H9 (cell line): ENCODE measurements around the gene ZDHHC16. TPM values are rescaled to one million over a fixed set of nuclear protein-coding genes. Genes with fewer than 3 reads are reported as not detected.

Experiments used
- DNase-seq: peaks from one replicate; pipeline ENCODE4 v3.0.0-alpha.2; 2017
- H2AFZ ChIP-seq: one replicate; pipeline ENCODE4 v1.6.1; 2013; ENCODE audit warnings: mild to moderate bottlenecking, low read length, control low read depth, moderate library complexity
- H2AK5ac ChIP-seq: 2 replicates; pipeline ENCODE4 v1.6.1; 2013; ENCODE audit warnings: low read length, control low read depth, mixed read lengths; ENCODE audit not compliant: insufficient read length
- H2BK120ac ChIP-seq: one replicate; pipeline ENCODE4 v1.6.1; 2013; ENCODE audit warnings: low read depth, mild to moderate bottlenecking, low read length, control low read depth, inconsistent platforms; ENCODE audit not compliant: poor library complexity, severe bottlenecking
- H2BK12ac ChIP-seq: 2 replicates; pipeline ENCODE4 v1.6.1; 2013; ENCODE audit warnings: low read length, control low read depth, mixed read lengths, low read depth; ENCODE audit not compliant: insufficient read length
- H2BK15ac ChIP-seq: 2 replicates; pipeline ENCODE4 v1.6.1; 2013; ENCODE audit warnings: low read depth, low read length, control low read depth
- H2BK20ac ChIP-seq: one replicate; pipeline ENCODE4 v1.6.1; 2013; ENCODE audit warnings: low read depth, mild to moderate bottlenecking, low read length, control low read depth, inconsistent platforms; ENCODE audit not compliant: poor library complexity, severe bottlenecking
- H2BK5ac ChIP-seq: 2 replicates; pipeline ENCODE4 v1.6.1; 2013; ENCODE audit warnings: low read length, control low read depth, mixed read lengths; ENCODE audit not compliant: insufficient read length
- H3K14ac ChIP-seq: 2 replicates; pipeline ENCODE4 v1.6.1; 2013; ENCODE audit warnings: low read length, control low read depth; ENCODE audit not compliant: insufficient read depth
- H3K18ac ChIP-seq: 2 replicates; pipeline ENCODE4 v1.6.1; 2013; ENCODE audit warnings: low read depth, mild to moderate bottlenecking, mixed read lengths, low read length, control low read depth; ENCODE audit not compliant: insufficient read length
- H3K23ac ChIP-seq: 2 replicates; pipeline ENCODE4 v1.6.1; 2013; ENCODE audit warnings: low read length, control low read depth, mixed read lengths, low read depth; ENCODE audit not compliant: insufficient read length
- H3K23me2 ChIP-seq: 2 replicates; pipeline ENCODE4 v1.6.1; 2013; ENCODE audit warnings: low read depth, mild to moderate bottlenecking, mixed read lengths, low read length, control low read depth; ENCODE audit not compliant: insufficient read length, poor library complexity, severe bottlenecking
- H3K27ac ChIP-seq: 2 replicates; pipeline ENCODE4 v1.5.1; 2013; ENCODE audit warnings: low read length, control low read depth, mixed read lengths, low read depth; ENCODE audit not compliant: insufficient read length
- H3K27me3 ChIP-seq: 2 replicates; pipeline ENCODE4 v1.6.1; 2013; ENCODE audit warnings: low read length, control low read depth, inconsistent platforms; ENCODE audit not compliant: insufficient read depth
- H3K4ac ChIP-seq: 2 replicates; pipeline ENCODE4 v1.6.1; 2013; ENCODE audit warnings: low read depth, mild to moderate bottlenecking, control low read depth, inconsistent platforms, low read length, moderate library complexity
- H3K4me1 ChIP-seq: 2 replicates; pipeline ENCODE4 v1.6.1; 2013; ENCODE audit warnings: low read length, control low read depth, inconsistent platforms; ENCODE audit not compliant: insufficient read depth
- H3K4me2 ChIP-seq: 2 replicates; pipeline ENCODE4 v1.6.1; 2013; ENCODE audit warnings: low read length, control low read depth, mixed read lengths; ENCODE audit not compliant: insufficient read length, insufficient read depth
- H3K56ac ChIP-seq: 2 replicates; pipeline ENCODE4 v1.6.1; 2013; ENCODE audit warnings: low read depth, mild to moderate bottlenecking, mixed read lengths, low read length, control low read depth; ENCODE audit not compliant: insufficient read length
- H3K79me1 ChIP-seq: 2 replicates; pipeline ENCODE4 v1.6.1; 2013; ENCODE audit warnings: low read depth, mild to moderate bottlenecking, moderate library complexity, low read length, control low read depth, inconsistent platforms; ENCODE audit not compliant: insufficient read depth, poor library complexity, severe bottlenecking
- H3K79me2 ChIP-seq: 2 replicates; pipeline ENCODE4 v1.6.1; 2013; ENCODE audit warnings: low read length, control low read depth, inconsistent platforms; ENCODE audit not compliant: insufficient read depth
- H3K9ac ChIP-seq: 2 replicates; pipeline ENCODE4 v1.6.1; 2013; ENCODE audit warnings: low read length, control low read depth, mixed read lengths; ENCODE audit not compliant: insufficient read length; ENCODE audit errors: extremely low read depth
- H3K9me3 ChIP-seq: one replicate; pipeline ENCODE4 v1.6.1; 2013; ENCODE audit warnings: low read depth, low read length, inconsistent platforms; ENCODE audit not compliant: control insufficient read depth
- H3T11ph ChIP-seq: one replicate; pipeline ENCODE4 v1.6.1; 2013; ENCODE audit warnings: mild to moderate bottlenecking, low read length, control low read depth, inconsistent platforms
- H4K20me1 ChIP-seq: one replicate; pipeline ENCODE4 v1.6.1; 2013; ENCODE audit not compliant: control insufficient read depth, insufficient read length, insufficient read depth
- H4K5ac ChIP-seq: 2 replicates; pipeline ENCODE4 v1.6.1; 2013; ENCODE audit warnings: low read depth, mild to moderate bottlenecking, mixed read lengths, low read length, control low read depth; ENCODE audit not compliant: insufficient read length
- H4K8ac ChIP-seq: replicated peaks from 2 replicates; pipeline ENCODE4 v1.6.1; 2013; ENCODE audit warnings: low read length, control low read depth, mixed read lengths, low read depth; ENCODE audit not compliant: insufficient read length
- H4K91ac ChIP-seq: 2 replicates; pipeline ENCODE4 v1.6.1; 2013; ENCODE audit warnings: low read depth, mild to moderate bottlenecking, moderate library complexity, mixed read lengths, low read length, control low read depth; ENCODE audit not compliant: insufficient read length
- H3K27ac Mint-ChIP-seq, 3 experiments: 2 replicates in 2 of 3; 3 replicates in 1 of 3; pipeline ENCODE4 v1.8.0; 2020 to 2021; ENCODE audit warnings: mixed read lengths in 3 of 3, mild to moderate bottlenecking in 1 of 3, moderate library complexity in 1 of 3
- H3K27me3 Mint-ChIP-seq: 2 replicates; pipeline ENCODE4 v1.8.0; 2021; ENCODE audit warnings: low read depth, mild to moderate bottlenecking, moderate library complexity, mixed read lengths
- H3K36me3 Mint-ChIP-seq, 3 experiments: 2 replicates in 2 of 3; 3 replicates in 1 of 3; pipeline ENCODE4 v1.8.0; 2020 to 2021; ENCODE audit warnings: low read depth in 3 of 3, mixed read lengths in 3 of 3; ENCODE audit not compliant: insufficient read depth in 1 of 3
- H3K4me1 Mint-ChIP-seq, 2 experiments: 2 replicates each; pipeline ENCODE4 v1.8.0; 2020; ENCODE audit warnings: mixed read lengths in 2 of 2
- H3K4me3 Mint-ChIP-seq, 2 experiments: 2 replicates in 1 of 2; 3 replicates in 1 of 2; pipeline ENCODE4 v1.8.0; 2020 to 2021; ENCODE audit warnings: mild to moderate bottlenecking in 2 of 2, mixed read lengths in 2 of 2, moderate library complexity in 1 of 2
- H3K9me3 Mint-ChIP-seq, 2 experiments: 2 replicates in 1 of 2; 3 replicates in 1 of 2; pipeline ENCODE4 v1.8.0; 2020; ENCODE audit warnings: mild to moderate bottlenecking in 2 of 2, mixed read lengths in 2 of 2, moderate library complexity in 1 of 2
- WGBS: extraction: QIAGEN DNeasy Blood & Tissue Kit; methylation state at CpG from one replicate; pipeline ENCODE4 v1.1.7; 2013; ENCODE audit warnings: missing lambda C conversion rate, low lambda C conversion rate, mixed read lengths; ENCODE audit not compliant: insufficient read length; ENCODE audit errors: extremely low coverage; 5-methylcytosine and 5-hydroxymethylcytosine counted together
- total RNA-seq: library from RNA; stranded (reverse); gene quantifications from 2 replicates; pipeline ENCODE4 v1.2.1, GENCODE V29; 2021
- TF ChIP-seq, protein P1 (sequence below): fragments of 200-600 bp; sonication (generic); conservative IDR thresholded peaks from 3 replicates; pipeline ENCODE4 v1.8.0; 2021; ENCODE audit warnings: antibody characterized with exemption, mild to moderate bottlenecking

ZDHHC16 gene
- total RNA-seq, 1 experiment from 2014 or later: 45.4 TPM

DNA sequence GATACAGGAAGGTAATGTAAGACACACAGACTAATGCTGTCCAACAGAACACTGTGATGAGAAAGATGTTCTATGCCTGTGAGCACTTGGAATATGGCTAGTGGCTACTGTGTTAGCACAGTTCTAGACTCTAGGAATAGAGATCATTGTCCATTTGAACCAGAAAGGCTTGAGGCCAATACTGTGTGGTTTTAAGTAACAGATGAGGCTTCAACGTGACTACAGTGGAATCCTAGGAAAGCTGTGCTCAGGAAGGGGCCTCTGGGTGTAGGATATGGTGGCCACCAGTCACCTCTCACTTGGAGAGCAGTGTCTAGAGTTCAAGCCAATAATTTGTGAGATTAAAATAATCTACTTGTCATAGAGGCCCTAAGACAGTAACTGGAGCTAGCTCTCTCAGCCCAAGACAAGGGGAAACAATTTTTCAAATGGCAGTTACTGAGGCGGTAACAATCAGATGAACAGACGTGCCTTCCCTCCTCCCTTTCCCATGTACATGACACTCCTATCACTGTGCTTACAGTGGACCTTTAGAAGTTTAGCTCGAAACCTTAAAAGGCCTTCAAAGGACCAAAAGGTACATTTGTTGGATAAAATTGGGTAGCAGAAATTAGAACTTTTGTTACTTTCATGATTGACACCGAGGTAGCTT lies 10.2 kb downstream of the ZDHHC16 start:
- Histone ChIP-seq H2BK12ac (no peak overlapping the region), H2BK120ac (no peak overlapping the region), H3T11ph (no peak overlapping the region), H3K23me2 (no peaks in the 10 kb centered on the region), H3K14ac (no peak overlapping the region), H3K56ac (no peak overlapping the region), H4K5ac (no peak overlapping the region), H4K8ac (no peak overlapping the region), H3K79me2 (no peaks in the 10 kb centered on the region), H3K27me3 (no peaks in the 10 kb centered on the region), H4K91ac (no peak overlapping the region), H3K9me3 (no peaks in the 10 kb centered on the region), H3K4ac (no peak overlapping the region), H4K20me1 (peaks cover 1% of the 10 kb centered on the region), H2AFZ (no peak overlapping the region), H3K4me1 (no peaks in the 10 kb centered on the region), H2BK20ac (no peak overlapping the region), H3K9ac (no peak overlapping the region), H2BK15ac (no peak overlapping the region), H3K27ac (no peak overlapping the region), H3K4me2 (no peak overlapping the region), H3K18ac (no peak overlapping the region), H3K23ac (no peak overlapping the region), H3K79me1 (no peaks in the 10 kb centered on the region), H2BK5ac (no peak overlapping the region), H2AK5ac (no peak overlapping the region)
- peaks cover 44 to 91% (median 87%) of the 10 kb centered on the region in 3 experiments for H3K36me3 Mint-ChIP-seq
- no CpG with 5 or more reads among the region's 5 CpGs for WGBS
- no peaks in the 10 kb centered on the region for H3K4me1 Mint-ChIP-seq
- no peaks in the 10 kb centered on the region; the same call in 1 of the 2 replicates for H3K27me3 Mint-ChIP-seq
- H3K4me3 Mint-ChIP-seq: no peak overlapping the region
- H3K27ac Mint-ChIP-seq: no peak overlapping the region; a peak in 1 of 7 replicates
- no peak for DNase-seq
- H3K9me3 Mint-ChIP-seq: no peaks in the 10 kb centered on the region
- TF ChIP-seq, protein P1, sequence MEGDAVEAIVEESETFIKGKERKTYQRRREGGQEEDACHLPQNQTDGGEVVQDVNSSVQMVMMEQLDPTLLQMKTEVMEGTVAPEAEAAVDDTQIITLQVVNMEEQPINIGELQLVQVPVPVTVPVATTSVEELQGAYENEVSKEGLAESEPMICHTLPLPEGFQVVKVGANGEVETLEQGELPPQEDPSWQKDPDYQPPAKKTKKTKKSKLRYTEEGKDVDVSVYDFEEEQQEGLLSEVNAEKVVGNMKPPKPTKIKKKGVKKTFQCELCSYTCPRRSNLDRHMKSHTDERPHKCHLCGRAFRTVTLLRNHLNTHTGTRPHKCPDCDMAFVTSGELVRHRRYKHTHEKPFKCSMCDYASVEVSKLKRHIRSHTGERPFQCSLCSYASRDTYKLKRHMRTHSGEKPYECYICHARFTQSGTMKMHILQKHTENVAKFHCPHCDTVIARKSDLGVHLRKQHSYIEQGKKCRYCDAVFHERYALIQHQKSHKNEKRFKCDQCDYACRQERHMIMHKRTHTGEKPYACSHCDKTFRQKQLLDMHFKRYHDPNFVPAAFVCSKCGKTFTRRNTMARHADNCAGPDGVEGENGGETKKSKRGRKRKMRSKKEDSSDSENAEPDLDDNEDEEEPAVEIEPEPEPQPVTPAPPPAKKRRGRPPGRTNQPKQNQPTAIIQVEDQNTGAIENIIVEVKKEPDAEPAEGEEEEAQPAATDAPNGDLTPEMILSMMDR: no peak
